ENCODE data around the gene ENPP6. TPM values are rescaled to one million over a fixed set of nuclear protein-coding genes. Genes with fewer than 3 reads are reported as not detected.
"Not testable (repeated sequence)": the region's sequence is repeated elsewhere in the genome, so short reads cannot be mapped to it uniquely, and the experiment has no call there.

Gene ENPP6
- total RNA-seq, 1 donor from 2014 or later = 0.61 TPM

DNA sequence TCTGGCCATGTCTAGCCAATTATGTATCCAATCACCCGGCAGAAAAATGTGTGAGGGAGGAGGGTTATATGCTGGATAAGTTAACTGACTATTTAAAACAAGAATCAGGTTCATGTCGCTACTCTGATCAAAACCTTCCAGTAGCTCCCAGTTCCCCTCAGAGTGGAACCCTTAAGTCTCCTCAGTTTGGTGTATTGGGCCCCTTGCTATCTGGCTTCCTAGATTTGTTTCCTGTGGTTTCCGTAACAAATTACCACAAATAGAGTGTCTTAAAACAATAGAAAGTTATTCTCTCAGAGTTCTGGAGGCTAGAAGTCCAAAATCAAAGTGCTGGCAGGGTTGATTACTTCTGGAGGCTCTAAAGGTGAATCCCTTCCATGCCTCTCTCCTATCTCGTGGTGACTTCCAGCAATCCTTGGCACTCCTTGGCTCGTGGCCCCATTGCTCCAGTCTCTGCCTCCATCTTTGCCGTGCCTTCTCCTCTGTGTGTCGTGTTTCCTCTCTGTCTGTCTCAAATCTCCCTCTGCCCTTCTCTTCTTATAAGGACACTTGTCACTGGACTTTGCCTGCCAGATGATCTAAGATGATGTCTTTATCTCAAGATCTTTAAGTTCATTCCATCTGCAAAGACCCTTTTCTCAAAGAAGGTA lies 10.5 kb upstream of the ENPP6 start:
- Mint-ChIP-seq H3K4me1 (peaks cover 46% of the 10 kb centered on the region), H3K27me3 (no peaks in the 10 kb centered on the region), H3K36me3 (ENCODE audit: low read depth) (peaks cover 2% of the 10 kb centered on the region), H3K4me3 (peak overlapping the region; percentile 13), H3K9me3 (peaks cover 10% of the 10 kb centered on the region), H3K27ac (peak overlapping the region; percentile 59)
- DNase-seq = peak; percentile 56
- intact Hi-C loops (cut with micrococcal nuclease) = no loop called here

DNA sequence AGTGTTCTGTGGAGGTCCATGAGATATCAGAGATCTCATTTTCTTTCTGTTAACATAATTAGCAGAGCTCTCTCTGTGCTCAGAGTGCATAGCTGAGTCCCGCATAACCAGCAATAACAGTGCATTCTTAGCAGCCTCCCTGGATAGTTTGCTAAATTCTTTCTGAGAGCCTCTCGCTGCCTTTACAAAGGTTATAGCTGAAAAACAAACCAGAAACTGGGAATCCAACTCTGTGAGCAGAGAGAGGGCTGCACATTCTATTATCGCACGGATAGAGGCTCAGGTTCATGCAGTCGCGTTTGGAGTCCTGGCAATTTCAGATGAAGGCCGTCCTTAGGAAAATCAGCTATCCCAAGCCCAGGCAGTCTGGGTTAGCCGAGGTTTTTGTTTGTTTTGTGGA lies 1.2 kb downstream of the ENPP6 start:
- Mint-ChIP-seq H3K4me1 (no peaks in the 10 kb centered on the region), H3K27me3 (peaks cover 15% of the 10 kb centered on the region), H3K27ac (no peak overlapping the region), H3K36me3 (ENCODE audit: low read depth) (no peaks in the 10 kb centered on the region), H3K4me3 (no peak overlapping the region), H3K9me3 (peaks cover 5% of the 10 kb centered on the region)
- intact Hi-C loops (cut with micrococcal nuclease) = no loop called here
- peak; percentile 19 for DNase-seq

DNA sequence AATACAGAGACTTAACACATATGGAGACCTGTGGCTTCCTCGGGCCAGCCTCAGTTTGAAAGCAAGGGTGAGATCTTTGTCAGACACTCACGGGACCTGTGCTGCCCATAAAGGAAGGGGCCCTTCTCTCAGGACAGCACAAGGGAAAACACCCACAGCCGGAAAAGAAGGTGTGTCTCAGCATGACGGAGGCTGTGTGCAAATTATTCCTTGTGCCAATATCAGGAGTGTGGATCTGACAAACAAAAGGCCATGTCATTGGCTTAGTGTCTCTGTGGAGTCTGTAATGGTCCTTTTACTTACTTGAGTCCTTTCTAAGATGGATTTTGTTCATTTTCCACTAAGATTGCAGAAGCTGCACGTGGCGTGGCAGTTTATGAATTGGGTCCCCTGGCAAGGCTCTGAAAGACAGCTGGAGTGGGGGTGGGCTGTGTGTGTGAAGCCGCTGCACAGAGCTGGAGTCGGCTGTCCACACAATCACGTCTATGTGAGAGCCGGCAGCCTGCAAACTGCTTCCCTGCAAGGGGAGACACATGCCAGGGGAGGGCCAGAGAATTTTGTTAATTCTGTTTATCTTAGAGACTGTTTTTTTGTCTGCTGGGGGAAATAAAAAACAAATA lies 1.9 kb downstream of the ENPP6 start:
- Mint-ChIP-seq H3K4me3 (no peak overlapping the region), H3K27ac (no peak overlapping the region), H3K4me1 (no peaks in the 10 kb centered on the region), H3K27me3 (peaks cover 13% of the 10 kb centered on the region), H3K9me3 (peaks cover 5% of the 10 kb centered on the region), H3K36me3 (ENCODE audit: low read depth) (no peaks in the 10 kb centered on the region)
- DNase-seq = peak; percentile 48
- intact Hi-C loops (cut with micrococcal nuclease) = no loop called here

DNA sequence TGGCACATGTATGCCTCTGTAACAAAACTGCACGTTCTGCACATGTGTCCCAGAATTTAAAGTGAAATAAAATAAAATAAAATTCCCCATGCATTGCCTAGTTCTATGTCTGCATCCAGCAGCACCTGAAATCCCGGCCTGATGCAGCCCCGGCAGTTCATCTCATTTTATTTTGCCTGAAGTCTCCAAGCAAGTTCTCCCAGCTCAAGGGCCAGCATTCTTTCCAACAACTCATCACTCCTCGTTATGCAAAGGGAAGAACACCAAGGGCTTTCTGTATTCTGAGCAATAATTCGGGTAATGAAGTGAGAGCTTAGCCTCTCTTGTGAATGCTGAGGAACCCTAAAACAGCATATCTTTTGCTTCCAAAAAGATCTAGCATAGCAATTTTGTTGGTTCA lies 2.7 kb downstream of the ENPP6 start:
- no peaks in the 10 kb centered on the region for H3K36me3 Mint-ChIP-seq (ENCODE audit: low read depth)
- no peak overlapping the region for H3K27ac Mint-ChIP-seq
- H3K9me3 Mint-ChIP-seq = peaks cover 5% of the 10 kb centered on the region
- intact Hi-C loops (cut with micrococcal nuclease) = no loop called here
- DNase-seq = peak; percentile 22
- no peaks in the 10 kb centered on the region for H3K4me1 Mint-ChIP-seq
- H3K27me3 Mint-ChIP-seq = peaks cover 14% of the 10 kb centered on the region
- no peak overlapping the region for H3K4me3 Mint-ChIP-seq

DNA sequence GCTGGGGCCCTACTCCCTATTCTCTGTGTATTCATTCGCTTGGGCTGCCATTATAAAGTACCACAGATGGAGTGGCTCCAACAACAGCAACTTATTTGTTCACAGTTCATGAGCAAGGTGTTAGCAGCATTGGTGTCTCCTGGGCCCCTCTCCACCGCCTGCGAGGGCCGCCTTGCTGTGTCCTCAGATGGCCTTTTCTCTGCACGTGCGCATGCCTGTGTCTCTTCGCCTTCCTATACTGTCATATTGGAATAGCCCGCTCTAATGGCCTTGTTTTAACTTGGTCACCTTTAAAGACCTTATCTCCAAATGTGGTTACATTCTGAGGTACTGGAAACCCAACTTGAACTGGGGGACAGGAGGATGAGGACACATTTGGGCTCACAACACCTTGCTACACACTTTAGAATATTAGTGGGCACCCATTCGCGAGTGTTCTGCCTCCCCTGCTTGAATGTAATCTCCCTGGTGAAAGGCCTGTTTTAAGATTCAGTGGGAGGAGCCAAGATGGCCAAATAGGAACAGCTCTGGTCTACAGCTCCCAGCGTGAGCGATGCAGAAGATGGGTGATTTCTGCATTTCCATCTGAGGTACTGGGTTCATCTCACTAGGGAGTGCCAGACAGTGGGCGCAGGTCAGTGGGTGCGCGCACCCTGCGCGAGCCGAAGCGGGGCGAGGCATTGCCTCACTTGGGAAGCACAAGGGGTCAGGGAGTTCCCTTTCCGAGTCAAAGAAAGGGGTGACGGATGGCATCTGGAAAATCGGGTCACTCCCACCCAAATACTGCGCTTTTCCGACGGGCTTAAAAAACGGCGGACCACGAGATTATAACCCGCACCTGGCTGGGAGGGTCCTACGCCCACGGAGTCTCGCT lies 9.7 kb downstream of the ENPP6 start:
- intact Hi-C loops (cut with micrococcal nuclease); DNase-seq; H3K27me3 Mint-ChIP-seq; H3K9me3 Mint-ChIP-seq; H3K4me1 Mint-ChIP-seq; H3K27ac Mint-ChIP-seq; H3K36me3 Mint-ChIP-seq (ENCODE audit: low read depth); H3K4me3 Mint-ChIP-seq: not testable (repeated sequence)

DNA sequence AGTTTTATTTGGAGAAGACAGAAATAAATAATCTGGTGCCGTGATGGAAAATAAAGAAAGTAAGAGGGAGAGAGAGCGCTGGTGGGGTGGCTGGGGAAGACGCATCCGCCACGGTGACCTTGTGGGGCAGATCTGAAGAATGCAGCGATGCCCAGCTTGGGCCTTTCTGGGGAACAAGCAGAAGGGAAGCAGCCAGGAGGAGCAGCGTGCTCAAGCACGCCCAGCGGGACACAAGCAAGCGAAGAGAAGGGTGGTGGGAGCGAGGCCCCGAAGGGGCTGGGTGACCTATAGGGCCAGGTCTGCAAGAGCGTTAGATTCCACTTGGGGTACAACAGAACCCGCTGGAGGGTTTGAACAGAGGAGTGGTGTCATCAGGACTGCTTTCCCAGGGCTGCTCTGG lies 12.4 kb downstream of the ENPP6 start:
- H3K27me3 Mint-ChIP-seq = peaks cover 6% of the 10 kb centered on the region
- intact Hi-C loops (cut with micrococcal nuclease) = no loop called here
- no peaks in the 10 kb centered on the region for H3K36me3 Mint-ChIP-seq (ENCODE audit: low read depth)
- H3K27ac Mint-ChIP-seq = no peak overlapping the region
- H3K9me3 Mint-ChIP-seq = no peaks in the 10 kb centered on the region
- DNase-seq = no peak
- no peak overlapping the region for H3K4me3 Mint-ChIP-seq
- H3K4me1 Mint-ChIP-seq = no peaks in the 10 kb centered on the region

DNA sequence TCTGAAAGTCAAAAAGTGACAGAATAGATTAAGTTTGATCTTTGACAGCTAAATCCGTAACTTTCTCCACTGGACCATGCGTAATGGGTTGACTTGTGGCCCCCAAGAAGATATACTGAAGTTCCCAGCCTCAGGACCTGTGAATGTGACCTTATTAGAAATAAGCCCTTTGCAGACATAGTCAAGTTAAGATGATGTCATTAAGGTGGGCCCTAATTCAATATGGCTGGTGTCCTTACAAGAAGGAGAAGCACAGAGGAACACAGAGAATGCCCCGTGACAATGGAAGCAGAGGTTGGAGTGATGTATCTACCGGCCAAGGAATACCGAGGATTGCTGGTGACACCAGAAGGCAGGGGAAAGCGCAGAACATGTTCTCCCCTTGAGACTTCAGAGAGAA lies 14.4 kb downstream of the ENPP6 start:
- Mint-ChIP-seq H3K4me3 (no peak overlapping the region), H3K4me1 (no peaks in the 10 kb centered on the region), H3K9me3 (no peaks in the 10 kb centered on the region), H3K36me3 (ENCODE audit: low read depth) (no peaks in the 10 kb centered on the region), H3K27me3 (peaks cover 6% of the 10 kb centered on the region), H3K27ac (no peak overlapping the region)
- intact Hi-C loops (cut with micrococcal nuclease) = no loop called here
- no peak for DNase-seq

DNA sequence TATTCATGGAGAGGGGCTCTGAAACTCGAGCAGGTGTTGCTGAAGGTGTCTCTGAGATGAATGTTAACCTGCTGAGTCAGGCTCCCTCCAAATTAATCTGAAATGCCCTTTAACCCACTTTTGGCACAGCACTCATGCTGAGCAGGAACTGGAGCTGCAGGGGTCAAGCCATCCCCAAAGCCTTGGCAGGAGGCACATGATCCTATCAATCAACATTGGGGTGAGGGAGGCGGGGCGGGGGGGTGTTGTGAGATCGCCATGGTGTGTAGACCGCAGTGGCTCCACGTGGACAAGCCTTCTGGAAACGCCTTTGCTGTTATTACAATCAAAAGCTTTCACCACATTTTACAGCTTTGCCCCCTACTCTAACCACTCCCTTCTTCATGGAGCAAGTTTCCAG lies 16.5 kb downstream of the ENPP6 start:
- H3K27me3 Mint-ChIP-seq = peaks cover 6% of the 10 kb centered on the region
- no peaks in the 10 kb centered on the region for H3K36me3 Mint-ChIP-seq (ENCODE audit: low read depth)
- no peaks in the 10 kb centered on the region for H3K9me3 Mint-ChIP-seq
- no peak overlapping the region for H3K4me3 Mint-ChIP-seq
- intact Hi-C loops (cut with micrococcal nuclease) = no loop called here
- no peak overlapping the region for H3K27ac Mint-ChIP-seq
- H3K4me1 Mint-ChIP-seq = no peaks in the 10 kb centered on the region
- DNase-seq = no peak

DNA sequence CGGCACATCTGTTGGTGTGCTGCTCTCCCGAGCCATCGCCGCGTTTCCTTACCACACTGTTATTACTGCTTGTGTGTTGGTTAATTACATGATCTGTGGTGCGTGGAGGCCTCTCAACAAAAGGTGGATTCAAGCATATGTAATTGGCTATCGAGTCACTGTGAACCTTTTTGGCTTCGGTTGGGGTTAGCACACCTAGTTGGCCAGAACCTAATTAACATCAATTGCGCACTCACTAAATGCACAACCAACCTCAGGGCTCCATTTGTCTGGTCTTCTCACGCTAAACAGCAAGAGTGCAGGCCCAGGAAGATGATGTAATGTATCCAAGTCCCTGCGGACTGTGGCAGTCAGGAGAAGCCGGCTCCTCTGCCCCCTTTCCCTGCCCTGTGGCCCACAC lies 17.4 kb downstream of the ENPP6 start:
- DNase-seq = no peak
- intact Hi-C loops (cut with micrococcal nuclease) = no loop called here
- H3K4me1 Mint-ChIP-seq = no peaks in the 10 kb centered on the region
- H3K9me3 Mint-ChIP-seq = no peaks in the 10 kb centered on the region
- H3K27ac Mint-ChIP-seq = no peak overlapping the region
- H3K27me3 Mint-ChIP-seq = peaks cover 6% of the 10 kb centered on the region
- H3K36me3 Mint-ChIP-seq (ENCODE audit: low read depth) = no peaks in the 10 kb centered on the region
- no peak overlapping the region for H3K4me3 Mint-ChIP-seq

DNA sequence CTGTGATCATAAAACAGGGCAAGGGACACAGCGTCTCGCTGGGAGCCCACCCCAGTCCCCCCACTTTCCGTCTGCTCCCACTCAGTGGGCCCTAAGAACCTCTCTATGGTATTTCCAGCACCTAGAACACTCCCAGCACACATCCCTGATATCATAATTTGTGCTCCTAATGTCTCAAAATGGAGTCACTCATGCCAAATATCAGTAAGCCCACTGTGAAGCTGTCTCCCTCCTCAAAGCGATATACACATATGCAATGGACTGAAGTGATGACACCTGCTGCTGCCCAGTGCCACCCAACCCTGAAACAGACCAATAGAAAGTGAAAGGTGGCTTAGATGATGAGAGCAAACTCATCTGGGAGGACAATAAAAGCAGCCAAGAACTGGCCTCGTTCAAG lies 17.9 kb downstream of the ENPP6 start:
- DNase-seq = no peak
- no peak overlapping the region for H3K4me3 Mint-ChIP-seq
- H3K9me3 Mint-ChIP-seq = no peaks in the 10 kb centered on the region
- intact Hi-C loops (cut with micrococcal nuclease) = no loop called here
- H3K36me3 Mint-ChIP-seq (ENCODE audit: low read depth) = no peaks in the 10 kb centered on the region
- H3K27me3 Mint-ChIP-seq = peaks cover 3% of the 10 kb centered on the region
- no peaks in the 10 kb centered on the region for H3K4me1 Mint-ChIP-seq
- H3K27ac Mint-ChIP-seq = no peak overlapping the region

DNA sequence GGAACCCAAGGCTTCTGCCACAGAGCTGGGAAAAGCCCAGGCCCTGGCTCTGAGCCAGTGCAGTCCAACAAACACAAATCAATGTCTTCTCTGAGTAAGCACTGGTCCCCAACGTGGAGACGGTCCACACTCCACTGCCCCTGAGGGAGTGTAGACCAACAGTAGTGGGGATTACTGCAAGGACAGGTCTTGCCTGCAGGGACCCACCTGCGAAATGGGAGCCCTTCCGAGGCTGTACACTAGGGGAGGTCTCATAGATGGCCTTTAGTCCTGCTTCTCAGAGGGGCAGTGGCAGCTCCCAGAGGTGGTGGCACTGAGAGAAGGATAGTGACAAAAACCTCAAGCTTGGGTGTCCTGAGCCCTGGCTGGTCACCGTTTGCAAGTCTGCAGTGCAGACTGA lies 19.5 kb downstream of the ENPP6 start:
- H3K36me3 Mint-ChIP-seq (ENCODE audit: low read depth) = no peaks in the 10 kb centered on the region
- intact Hi-C loops (cut with micrococcal nuclease) = no loop called here
- H3K27me3 Mint-ChIP-seq = peaks cover 7% of the 10 kb centered on the region

DNA sequence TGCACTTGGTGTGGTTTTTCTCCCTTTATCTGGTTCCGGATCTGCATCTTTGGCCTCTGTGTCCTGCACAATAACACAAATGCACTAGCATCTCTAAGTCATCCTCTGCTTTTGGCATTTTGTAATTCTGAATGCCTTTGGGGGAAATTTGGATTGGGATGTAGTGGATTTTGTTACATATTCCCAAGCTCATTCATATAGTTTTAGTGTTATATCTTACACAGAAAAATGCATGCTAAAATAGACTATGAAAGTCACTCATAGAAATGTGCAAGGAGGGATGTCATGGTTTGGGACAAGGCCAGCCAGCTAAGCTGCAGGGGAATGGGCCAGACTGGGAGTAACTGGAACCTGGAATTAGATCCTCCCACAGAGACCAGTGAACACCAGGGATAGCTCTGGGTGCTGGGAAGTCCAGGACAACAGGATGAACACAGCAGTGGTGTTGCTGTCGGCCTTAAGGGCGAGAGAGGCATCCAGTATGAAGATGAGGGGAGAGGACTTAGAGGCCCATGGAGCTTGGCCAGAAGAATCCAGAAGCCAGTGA lies 20.1 kb downstream of the ENPP6 start:
- no peaks in the 10 kb centered on the region for H3K4me1 Mint-ChIP-seq
- peaks cover 10% of the 10 kb centered on the region for H3K27me3 Mint-ChIP-seq
- H3K36me3 Mint-ChIP-seq (ENCODE audit: low read depth) = no peaks in the 10 kb centered on the region
- no peak overlapping the region for H3K27ac Mint-ChIP-seq
- no peaks in the 10 kb centered on the region for H3K9me3 Mint-ChIP-seq
- H3K4me3 Mint-ChIP-seq = no peak overlapping the region
- intact Hi-C loops (cut with micrococcal nuclease) = no loop called here
- no peak for DNase-seq

More for the DNA sequence above, 19.5 kb downstream of the ENPP6 start:
- Mint-ChIP-seq H3K9me3 (no peaks in the 10 kb centered on the region), H3K4me3 (no peak overlapping the region), H3K4me1 (no peaks in the 10 kb centered on the region), H3K27ac (no peak overlapping the region)
- DNase-seq = no peak

DNA sequence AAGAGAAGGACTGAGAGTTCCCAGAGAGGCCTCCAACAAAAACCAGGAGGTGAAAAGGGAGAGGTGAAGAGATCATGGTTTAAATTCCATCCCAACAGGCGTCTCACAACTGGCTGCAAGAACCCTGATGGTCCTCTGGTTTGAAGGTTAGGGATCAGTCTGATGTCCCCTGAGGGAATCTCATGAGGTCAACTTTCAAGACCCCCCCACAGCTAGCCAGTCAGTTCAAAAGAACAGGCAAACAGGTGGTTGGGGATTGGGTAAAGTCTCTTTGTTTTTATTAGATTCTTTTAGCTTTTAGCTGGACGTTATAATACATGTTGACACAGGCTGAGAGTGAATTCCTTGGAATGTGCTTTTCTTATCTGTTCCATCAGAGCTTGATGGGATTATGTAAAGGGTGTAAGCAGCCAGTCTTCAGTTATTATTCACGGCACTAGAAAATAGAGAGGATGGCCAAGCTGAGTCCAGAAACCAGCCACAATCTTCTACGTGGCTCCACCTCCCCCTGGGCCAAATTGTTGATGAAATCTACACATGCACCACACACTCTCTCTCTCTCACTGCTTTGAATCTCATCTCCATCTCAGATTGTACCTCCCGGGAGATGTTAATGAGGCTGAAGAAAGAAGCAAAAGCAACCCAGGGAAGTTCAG lies 20.8 kb downstream of the ENPP6 start:
- DNase-seq = no peak
- Mint-ChIP-seq H3K36me3 (ENCODE audit: low read depth) (no peaks in the 10 kb centered on the region), H3K9me3 (no peaks in the 10 kb centered on the region), H3K4me3 (no peak overlapping the region), H3K27ac (peak overlapping the region; percentile 4), H3K27me3 (peaks cover 8% of the 10 kb centered on the region), H3K4me1 (no peaks in the 10 kb centered on the region)
- intact Hi-C loops (cut with micrococcal nuclease) = no loop called here
